Chondrocyte (in vitro differentiated cells): ENCODE results near the gene ERCC2. TPM values are rescaled to one million over a fixed set of nuclear protein-coding genes. Genes with fewer than 3 reads are reported as not detected.

Source experiments
- DNase-seq: peaks from one replicate; pipeline ENCODE4 v3.0.0; 2021; ENCODE audit warnings: mixed read lengths, low spot score
- H3K27ac Mint-ChIP-seq: one replicate; pipeline ENCODE4 v1.8.0; 2021; ENCODE audit warnings: mild to moderate bottlenecking, moderate library complexity, mixed read lengths; ENCODE audit not compliant: unreplicated experiment
- H3K27me3 Mint-ChIP-seq: 2 replicates; pipeline ENCODE4 v1.8.0; 2021; ENCODE audit warnings: low read depth, mixed read lengths
- H3K36me3 Mint-ChIP-seq: 2 replicates; pipeline ENCODE4 v1.8.0; 2021; ENCODE audit warnings: low read depth, mixed read lengths
- H3K4me1 Mint-ChIP-seq: 2 replicates; pipeline ENCODE4 v1.8.0; 2021; ENCODE audit warnings: low read depth, mild to moderate bottlenecking, mixed read lengths
- H3K4me3 Mint-ChIP-seq: one replicate; pipeline ENCODE4 v1.8.0; 2021; ENCODE audit warnings: mild to moderate bottlenecking, moderate library complexity, mixed read lengths; ENCODE audit not compliant: unreplicated experiment
- H3K9me3 Mint-ChIP-seq: 2 replicates; pipeline ENCODE4 v1.8.0; 2021; ENCODE audit warnings: low read depth, mixed read lengths
- total RNA-seq: library from RNA; stranded (reverse); gene quantifications from 3 replicates; pipeline ENCODE4 v1.2.1, GENCODE V29; 2021
- TF ChIP-seq, protein P1 (sequence below): fragments of 200-600 bp; sonication (generic); IDR thresholded peaks from 2 replicates; pipeline ENCODE4 v1.5.0; 2021; ENCODE audit warnings: antibody characterized with exemption, mild to moderate bottlenecking, moderate library complexity

ERCC2 gene
- total RNA-seq, 1 donor from 2014 or later, result 29.6 TPM

DNA sequence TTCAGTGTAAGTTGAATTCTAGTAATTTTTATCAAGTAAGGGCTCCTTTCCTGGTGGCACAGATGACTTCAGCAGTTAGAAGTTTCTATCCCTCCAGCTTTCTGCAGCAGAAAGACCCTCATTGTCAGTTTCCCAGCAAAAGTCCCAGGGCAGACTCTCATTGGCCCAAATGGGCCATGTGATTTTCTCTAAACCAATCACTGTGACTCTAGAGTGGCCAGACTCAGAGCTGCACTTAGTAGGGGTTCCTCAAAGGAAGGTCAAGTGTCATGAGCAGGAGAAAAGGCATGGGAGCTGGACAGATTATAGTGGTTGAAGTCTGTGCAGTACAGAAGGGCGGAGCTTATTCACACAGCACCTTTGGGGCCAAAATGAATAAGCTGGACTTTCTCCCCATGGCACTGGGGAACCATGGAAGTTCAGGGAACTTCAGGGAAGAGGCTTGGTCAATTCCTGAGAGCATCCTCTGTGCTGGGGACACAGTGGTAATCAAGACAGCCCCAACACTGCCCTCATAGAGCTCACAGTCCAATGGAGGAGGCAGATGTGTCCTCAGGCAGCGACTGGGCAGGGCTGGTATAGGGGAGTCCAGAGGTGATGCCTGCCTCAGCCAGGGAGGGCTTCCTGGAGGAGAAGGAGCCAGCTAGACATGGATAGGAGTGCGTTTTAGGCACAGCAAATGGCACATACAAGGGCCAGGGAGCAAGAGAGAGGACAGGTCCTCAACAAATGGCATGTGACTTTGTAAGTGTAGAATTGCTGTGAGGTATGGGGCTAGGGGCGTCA lies 66.0 kb downstream of the ERCC2 start:
- no peak overlapping the region for H3K4me3 Mint-ChIP-seq
- TF ChIP-seq, protein P1, sequence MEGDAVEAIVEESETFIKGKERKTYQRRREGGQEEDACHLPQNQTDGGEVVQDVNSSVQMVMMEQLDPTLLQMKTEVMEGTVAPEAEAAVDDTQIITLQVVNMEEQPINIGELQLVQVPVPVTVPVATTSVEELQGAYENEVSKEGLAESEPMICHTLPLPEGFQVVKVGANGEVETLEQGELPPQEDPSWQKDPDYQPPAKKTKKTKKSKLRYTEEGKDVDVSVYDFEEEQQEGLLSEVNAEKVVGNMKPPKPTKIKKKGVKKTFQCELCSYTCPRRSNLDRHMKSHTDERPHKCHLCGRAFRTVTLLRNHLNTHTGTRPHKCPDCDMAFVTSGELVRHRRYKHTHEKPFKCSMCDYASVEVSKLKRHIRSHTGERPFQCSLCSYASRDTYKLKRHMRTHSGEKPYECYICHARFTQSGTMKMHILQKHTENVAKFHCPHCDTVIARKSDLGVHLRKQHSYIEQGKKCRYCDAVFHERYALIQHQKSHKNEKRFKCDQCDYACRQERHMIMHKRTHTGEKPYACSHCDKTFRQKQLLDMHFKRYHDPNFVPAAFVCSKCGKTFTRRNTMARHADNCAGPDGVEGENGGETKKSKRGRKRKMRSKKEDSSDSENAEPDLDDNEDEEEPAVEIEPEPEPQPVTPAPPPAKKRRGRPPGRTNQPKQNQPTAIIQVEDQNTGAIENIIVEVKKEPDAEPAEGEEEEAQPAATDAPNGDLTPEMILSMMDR, result no peak
- H3K36me3 Mint-ChIP-seq, result peaks cover 7% of the 10 kb centered on the region
- H3K27ac Mint-ChIP-seq, result no peak overlapping the region
- H3K9me3 Mint-ChIP-seq, result no peaks in the 10 kb centered on the region
- no peak for DNase-seq
- H3K27me3 Mint-ChIP-seq, result no peaks in the 10 kb centered on the region
- peaks cover 6% of the 10 kb centered on the region for H3K4me1 Mint-ChIP-seq

DNA sequence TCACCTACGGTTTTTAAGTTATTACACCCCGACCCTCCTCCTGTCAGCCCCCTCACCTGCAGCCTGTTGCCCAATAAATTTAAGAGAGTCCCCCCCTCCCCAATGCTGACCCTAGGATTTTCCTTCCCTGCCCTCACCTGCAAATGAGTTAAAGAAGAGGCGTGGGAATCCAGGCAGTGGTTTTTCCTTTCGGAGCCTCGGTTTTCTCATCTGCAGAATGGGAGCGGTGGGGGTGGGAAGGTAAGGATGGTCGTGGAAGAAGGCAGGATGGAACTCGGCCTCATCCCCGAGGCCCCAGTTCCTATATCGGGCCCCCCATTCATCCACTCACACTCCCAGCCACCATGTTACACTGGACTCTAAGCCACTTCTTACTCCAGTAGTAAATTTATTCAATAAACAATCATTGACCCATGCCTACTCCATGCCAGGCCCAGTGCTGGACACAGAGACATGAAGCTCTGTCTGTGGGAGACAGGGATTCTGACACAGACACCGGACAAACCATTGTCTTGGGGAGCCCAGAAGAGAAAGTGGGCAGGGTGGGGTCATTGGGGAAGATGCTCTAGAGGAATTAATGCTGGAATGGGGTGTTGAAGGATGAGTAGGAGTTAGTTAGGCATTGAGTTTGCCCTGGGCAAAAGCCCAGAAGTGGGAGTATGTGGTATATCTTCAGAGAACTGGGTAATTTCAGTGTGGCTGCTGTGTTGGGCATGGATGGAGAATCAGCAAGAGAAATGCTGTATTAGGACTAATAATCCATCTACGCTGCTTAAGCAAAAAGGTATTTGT lies 66.9 kb downstream of the ERCC2 start:
- Mint-ChIP-seq H3K4me3 (no peak overlapping the region), H3K4me1 (peaks cover 6% of the 10 kb centered on the region), H3K36me3 (peaks cover 12% of the 10 kb centered on the region), H3K27ac (no peak overlapping the region), H3K27me3 (no peaks in the 10 kb centered on the region), H3K9me3 (no peaks in the 10 kb centered on the region)
- DNase-seq, result no peak
- TF ChIP-seq, protein P1, result no peak

DNA sequence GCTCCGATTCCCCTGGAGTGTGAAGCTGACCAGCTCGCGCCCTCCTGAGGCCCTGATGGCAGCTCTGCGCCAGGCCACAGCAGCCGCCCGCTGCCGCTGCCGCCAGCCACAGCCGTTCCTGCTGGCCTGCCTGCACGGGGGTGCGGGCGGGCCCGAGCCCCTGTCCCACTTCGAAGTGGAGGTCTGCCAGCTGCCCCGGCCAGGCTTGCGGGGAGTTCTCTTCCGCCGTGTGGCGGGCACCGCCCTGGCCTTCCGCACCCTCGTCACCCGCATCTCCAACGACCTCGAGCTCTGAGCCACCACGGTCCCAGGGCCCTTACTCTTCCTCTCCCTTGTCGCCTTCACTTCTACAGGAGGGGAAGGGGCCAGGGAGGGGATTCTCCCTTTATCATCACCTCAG lies 68.0 kb downstream of the ERCC2 start:
- Mint-ChIP-seq H3K4me3 (no peak overlapping the region), H3K27ac (no peak overlapping the region), H3K4me1 (peaks cover 6% of the 10 kb centered on the region), H3K36me3 (peaks cover 16% of the 10 kb centered on the region), H3K9me3 (no peaks in the 10 kb centered on the region), H3K27me3 (no peaks in the 10 kb centered on the region)
- TF ChIP-seq, protein P1, result no peak
- no peak for DNase-seq

Other genes with a start within 250 kb of the ERCC2 start
- 0.10 to 0.13 TPM in 2 of 3 replicates, not detected in the other for gene NKPD1, start 209.6 kb downstream of the ERCC2 start, total RNA-seq
- gene TRAPPC6A, start 192.3 kb downstream of the ERCC2 start, total RNA-seq, result 12.7 to 15.9 TPM (median 13.7 TPM) in 3 replicates
- 15.1 to 21.0 TPM (median 17.6 TPM) in 3 replicates for gene BLOC1S3, start 191.8 kb downstream of the ERCC2 start, total RNA-seq
- 0.37 to 1.3 TPM (median 0.51 TPM) in 3 replicates for gene EXOC3L2, start 125.2 kb downstream of the ERCC2 start, total RNA-seq
- gene MARK4, start 119.3 kb downstream of the ERCC2 start, total RNA-seq, result 36.5 to 54.7 TPM (median 46.3 TPM) in 3 replicates
- gene CKM, start 47.7 kb downstream of the ERCC2 start, total RNA-seq, result not detected in 3 replicates
- gene KLC3, start 29.8 kb downstream of the ERCC2 start, total RNA-seq, result 0.22 TPM in 1 of 3 replicates, not detected in the others
- 67.2 to 111 TPM (median 110 TPM) in 3 replicates for gene PPP1R13L, start 34.5 kb upstream of the ERCC2 start, total RNA-seq
- 7.3 to 10.4 TPM (median 9.6 TPM) in 3 replicates for gene POLR1G, start 36.1 kb upstream of the ERCC2 start, total RNA-seq
- 72.4 to 93.1 TPM (median 77.9 TPM) in 3 replicates for gene ERCC1, start 53.3 kb upstream of the ERCC2 start, total RNA-seq
- 25.5 to 50.9 TPM (median 43.8 TPM) in 3 replicates for gene FOSB, start 97.4 kb upstream of the ERCC2 start, total RNA-seq
- gene RTN2, start 126.5 kb upstream of the ERCC2 start, total RNA-seq, result 11.5 to 16.0 TPM (median 13.7 TPM) in 3 replicates
- 0.52 to 0.63 TPM in 2 of 3 replicates, not detected in the other for gene PPM1N, start 127.9 kb upstream of the ERCC2 start, total RNA-seq
- gene VASP, start 136.9 kb upstream of the ERCC2 start, total RNA-seq, result 65.6 to 145 TPM (median 142 TPM) in 3 replicates
- gene OPA3, start 214.2 kb upstream of the ERCC2 start, total RNA-seq, result 14.8 to 19.8 TPM (median 14.8 TPM) in 3 replicates
- not detected in 3 replicates for gene GPR4, start 231.6 kb upstream of the ERCC2 start, total RNA-seq